ENCODE measurements around the gene TMPRSS6.

TMPRSS6 gene

DNA sequence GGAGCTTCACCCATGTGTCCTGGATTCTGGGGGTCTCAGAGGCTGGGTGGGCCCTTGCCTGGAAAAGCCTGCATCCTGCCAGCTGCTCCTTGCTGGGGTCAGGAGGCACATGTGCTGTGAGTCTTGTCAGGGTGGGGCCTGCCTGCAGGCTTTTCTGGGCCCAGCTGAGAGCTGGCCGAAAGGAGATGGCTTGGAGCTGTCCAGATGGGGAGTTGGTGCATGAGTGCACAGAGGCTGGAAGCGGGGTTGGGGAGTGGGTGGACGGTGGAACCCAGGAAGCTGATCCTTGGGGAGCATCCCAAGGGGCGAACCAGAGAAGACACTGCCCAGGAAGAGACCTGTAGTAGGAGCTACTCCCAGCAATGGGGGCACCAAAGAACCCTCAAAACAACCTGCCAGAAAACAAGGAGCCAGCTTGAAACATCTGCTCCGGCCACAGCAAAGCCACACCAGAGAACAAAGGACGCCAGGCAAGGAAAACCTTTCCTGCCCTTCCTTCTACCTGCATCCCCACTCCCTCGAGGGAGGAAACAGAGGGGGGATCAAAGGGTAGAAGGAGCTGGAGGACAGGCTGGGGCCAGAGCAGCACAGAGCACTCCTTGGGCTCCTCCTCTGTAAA lies 66.2 kb downstream of the TMPRSS6 start:
- Mint-ChIP-seq H3K27ac (no peak overlapping the region), H3K36me3 (ENCODE audit: low read depth) (no peaks in the 10 kb centered on the region), H3K9me3 (no peaks in the 10 kb centered on the region), H3K4me1 (ENCODE audit: low read depth) (peaks cover 26% of the 10 kb centered on the region), H3K27me3 (ENCODE audit: low read depth) (peaks cover 3% of the 10 kb centered on the region), H3K4me3 (no peak overlapping the region)

DNA sequence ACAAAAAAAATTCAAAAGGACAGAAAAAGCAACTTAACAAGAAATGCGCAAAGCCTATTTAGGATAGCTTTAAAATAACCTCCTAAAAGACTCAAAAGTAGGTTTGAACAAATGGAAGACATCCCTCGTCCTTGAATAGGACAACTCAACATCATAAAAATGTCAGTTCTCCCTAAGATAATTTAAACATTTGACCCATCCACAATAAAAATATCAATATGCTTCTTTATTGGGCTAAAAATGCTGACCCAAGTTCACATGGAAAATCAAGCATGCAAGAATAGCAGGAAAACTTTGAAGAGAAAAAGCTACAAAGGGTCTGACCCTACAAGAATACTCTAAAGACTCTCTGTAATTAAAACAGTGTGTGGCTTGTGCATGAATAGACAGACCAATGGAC lies 70.0 kb downstream of the TMPRSS6 start:
- Mint-ChIP-seq H3K4me1 (ENCODE audit: low read depth) (peaks cover 18% of the 10 kb centered on the region), H3K27me3 (ENCODE audit: low read depth) (peaks cover 12% of the 10 kb centered on the region), H3K36me3 (ENCODE audit: low read depth) (no peaks in the 10 kb centered on the region), H3K27ac (no peak overlapping the region), H3K9me3 (no peaks in the 10 kb centered on the region), H3K4me3 (no peak overlapping the region)

GRCh38 chr22:37037669-37038068 lies 71.8 kb downstream of the TMPRSS6 start:
- Mint-ChIP-seq H3K36me3 (ENCODE audit: low read depth) (no peaks in the 10 kb centered on the region), H3K27ac (no peak overlapping the region), H3K4me1 (ENCODE audit: low read depth) (peaks cover 12% of the 10 kb centered on the region), H3K4me3 (no peak overlapping the region), H3K27me3 (ENCODE audit: low read depth) (peaks cover 12% of the 10 kb centered on the region), H3K9me3 (no peaks in the 10 kb centered on the region)

- Mint-ChIP-seq H3K36me3 (ENCODE audit: low read depth) (no peaks in the 10 kb centered on the region), H3K4me3 (no peak overlapping the region), H3K4me1 (ENCODE audit: low read depth) (peaks cover 12% of the 10 kb centered on the region), H3K9me3 (no peaks in the 10 kb centered on the region), H3K27me3 (ENCODE audit: low read depth) (peaks cover 12% of the 10 kb centered on the region), H3K27ac (no peak overlapping the region)
These were observed 72.7 kb downstream of the TMPRSS6 start for GRCh38 chr22:37036655-37037377.

- no peak overlapping the region for H3K4me3 Mint-ChIP-seq
- H3K27ac Mint-ChIP-seq: no peak overlapping the region
- peaks cover 9% of the 10 kb centered on the region for H3K27me3 Mint-ChIP-seq (ENCODE audit: low read depth)
- H3K36me3 Mint-ChIP-seq (ENCODE audit: low read depth): no peaks in the 10 kb centered on the region
- H3K4me1 Mint-ChIP-seq (ENCODE audit: low read depth): no peaks in the 10 kb centered on the region
- H3K9me3 Mint-ChIP-seq: no peaks in the 10 kb centered on the region
These were observed 75.7 kb downstream of the TMPRSS6 start for GRCh38 chr22:37033605-37034430.

DNA sequence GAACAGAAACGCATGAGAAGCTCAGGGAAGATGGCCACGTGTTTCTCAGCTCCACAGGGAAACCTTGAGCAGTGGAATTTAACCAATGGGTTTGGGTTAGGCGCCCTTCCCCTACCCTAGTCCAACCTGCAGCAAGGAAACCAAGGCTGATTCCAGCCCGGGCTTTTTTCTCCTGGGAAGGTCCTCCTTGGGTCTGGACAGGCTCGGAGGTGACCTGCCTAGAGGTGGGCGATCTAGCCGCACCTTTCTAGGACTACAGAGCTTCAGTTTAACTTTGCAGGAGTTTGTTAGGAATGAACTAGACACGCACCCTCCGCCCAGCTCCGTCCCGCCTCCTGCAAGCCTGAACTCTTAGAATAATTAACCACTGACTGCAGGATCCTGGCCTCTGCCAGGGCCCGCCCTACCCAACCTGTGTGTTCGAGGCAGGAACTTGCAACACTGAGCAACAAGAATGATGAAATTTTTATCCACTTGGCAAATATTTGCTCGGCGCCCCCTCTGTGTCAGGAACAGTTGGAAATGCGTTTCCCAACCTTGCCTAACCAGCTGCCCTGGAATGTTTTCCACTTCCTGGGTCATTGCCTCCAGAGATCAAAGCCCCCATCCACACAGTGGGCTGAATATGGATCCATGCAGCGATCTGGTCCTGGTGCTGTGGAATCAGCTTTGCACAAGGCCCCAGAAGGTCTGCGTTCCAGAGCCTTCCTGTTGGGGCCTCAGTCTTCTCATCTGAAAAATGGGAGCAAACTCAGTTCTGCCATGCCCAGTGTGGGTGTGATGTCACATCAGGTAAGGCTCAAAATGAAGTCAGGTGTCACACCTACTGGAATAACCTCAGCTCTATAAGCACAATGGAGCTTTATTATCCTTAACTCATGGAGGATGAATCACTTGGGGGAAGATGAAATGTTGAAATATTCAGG lies 76.7 kb downstream of the TMPRSS6 start:
- H3K27ac Mint-ChIP-seq: no peak overlapping the region

GRCh38 chr22:37032134-37032534 lies 77.4 kb downstream of the TMPRSS6 start:
- no peak overlapping the region for H3K4me3 Mint-ChIP-seq
- peaks cover 9% of the 10 kb centered on the region for H3K27me3 Mint-ChIP-seq (ENCODE audit: low read depth)
- no peaks in the 10 kb centered on the region for H3K36me3 Mint-ChIP-seq (ENCODE audit: low read depth)
- no peaks in the 10 kb centered on the region for H3K4me1 Mint-ChIP-seq (ENCODE audit: low read depth)
- no peaks in the 10 kb centered on the region for H3K9me3 Mint-ChIP-seq
- no peak overlapping the region for H3K27ac Mint-ChIP-seq

More for the DNA sequence above, 76.7 kb downstream of the TMPRSS6 start:
- Mint-ChIP-seq H3K9me3 (no peaks in the 10 kb centered on the region), H3K4me3 (no peak overlapping the region), H3K36me3 (ENCODE audit: low read depth) (no peaks in the 10 kb centered on the region), H3K27me3 (ENCODE audit: low read depth) (peaks cover 9% of the 10 kb centered on the region), H3K4me1 (ENCODE audit: low read depth) (no peaks in the 10 kb centered on the region)

DNA sequence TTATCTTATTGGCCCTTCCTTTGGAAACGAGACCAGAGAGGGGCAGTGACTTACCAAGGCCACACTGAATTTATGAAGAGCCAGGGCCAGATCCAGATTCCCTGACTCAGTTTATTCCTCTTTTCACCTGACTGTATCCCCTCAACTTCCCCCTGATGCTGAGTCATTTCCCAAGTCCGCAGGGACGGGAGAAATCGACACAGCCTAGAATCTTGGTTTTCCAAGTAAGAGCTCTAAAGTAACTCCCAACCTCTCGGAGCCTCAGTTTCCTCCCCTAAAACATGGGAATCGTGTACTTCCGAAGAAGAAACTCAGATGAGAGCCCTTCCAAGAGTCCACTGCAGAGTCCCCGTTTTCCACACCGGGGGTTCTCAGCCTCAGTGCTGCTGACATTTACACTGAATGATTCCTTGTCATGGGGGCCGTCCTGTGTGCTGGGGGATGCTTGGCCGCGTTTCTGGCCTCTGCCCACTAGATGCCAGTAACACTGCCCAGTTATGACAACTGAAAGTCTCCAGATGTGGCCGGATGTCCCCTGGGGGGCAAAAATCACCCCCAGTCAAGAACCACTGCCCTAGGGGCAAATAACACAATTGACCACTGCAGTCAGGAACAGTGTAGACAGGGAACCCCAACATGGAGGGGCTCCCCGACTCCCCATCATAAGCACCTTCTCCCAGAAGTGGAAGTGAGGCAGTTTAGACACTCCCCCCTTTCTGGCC lies 78.8 kb downstream of the TMPRSS6 start:
- Mint-ChIP-seq H3K9me3 (no peaks in the 10 kb centered on the region), H3K4me1 (ENCODE audit: low read depth) (no peaks in the 10 kb centered on the region), H3K4me3 (no peak overlapping the region), H3K27me3 (ENCODE audit: low read depth) (peaks cover 9% of the 10 kb centered on the region), H3K36me3 (ENCODE audit: low read depth) (no peaks in the 10 kb centered on the region), H3K27ac (no peak overlapping the region)

GRCh38 chr22:37028692-37029674 lies 80.5 kb downstream of the TMPRSS6 start:
- Mint-ChIP-seq H3K27me3 (ENCODE audit: low read depth) (no peaks in the 10 kb centered on the region), H3K36me3 (ENCODE audit: low read depth) (peaks cover 5% of the 10 kb centered on the region), H3K9me3 (no peaks in the 10 kb centered on the region), H3K4me1 (ENCODE audit: low read depth) (peaks cover 4% of the 10 kb centered on the region), H3K27ac (no peak overlapping the region), H3K4me3 (no peak overlapping the region)

GRCh38 chr22:37027556-37027955 lies 82.0 kb downstream of the TMPRSS6 start:
- H3K27ac Mint-ChIP-seq: no peak overlapping the region

GRCh38 chr22:37026325-37026724 lies 83.2 kb downstream of the TMPRSS6 start:
- no peaks in the 10 kb centered on the region for H3K27me3 Mint-ChIP-seq (ENCODE audit: low read depth)
- H3K9me3 Mint-ChIP-seq: no peaks in the 10 kb centered on the region
- H3K36me3 Mint-ChIP-seq (ENCODE audit: low read depth): peaks cover 5% of the 10 kb centered on the region
- peaks cover 10% of the 10 kb centered on the region for H3K4me1 Mint-ChIP-seq (ENCODE audit: low read depth)
- H3K27ac Mint-ChIP-seq: no peak overlapping the region
- no peak overlapping the region for H3K4me3 Mint-ChIP-seq

More at GRCh38 chr22:37027556-37027955, 82.0 kb downstream of the TMPRSS6 start:
- Mint-ChIP-seq H3K36me3 (ENCODE audit: low read depth) (peaks cover 5% of the 10 kb centered on the region), H3K4me1 (ENCODE audit: low read depth) (peaks cover 4% of the 10 kb centered on the region), H3K27me3 (ENCODE audit: low read depth) (no peaks in the 10 kb centered on the region), H3K4me3 (no peak overlapping the region), H3K9me3 (no peaks in the 10 kb centered on the region)

DNA sequence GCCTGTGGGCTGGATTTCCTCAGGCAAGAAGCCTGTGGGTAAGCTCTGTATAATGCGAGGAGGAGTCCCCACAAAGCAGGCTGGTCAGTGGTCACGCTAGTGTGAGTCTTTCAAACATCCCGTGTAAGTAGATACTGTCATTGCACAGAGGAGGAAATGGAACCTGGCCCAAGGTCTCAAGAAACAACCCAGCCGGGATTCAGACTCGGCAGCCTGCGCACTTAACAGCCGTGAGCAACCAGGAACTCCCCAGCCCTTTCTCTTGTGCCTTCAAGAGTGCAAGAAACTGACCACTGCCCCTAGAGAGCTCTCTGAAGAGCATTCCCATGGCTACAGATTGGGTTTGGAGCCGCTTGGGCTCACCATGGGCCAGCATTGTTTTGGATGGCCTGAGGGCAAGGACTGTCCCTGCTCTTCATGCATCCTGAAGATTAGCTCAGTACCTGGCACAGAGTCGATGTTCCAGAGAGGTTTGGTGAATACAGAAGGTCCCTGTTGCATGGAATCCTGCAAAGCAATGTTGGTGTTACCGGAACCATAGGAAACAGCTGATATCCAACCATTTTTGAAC lies 83.9 kb downstream of the TMPRSS6 start:
- Mint-ChIP-seq H3K4me3 (no peak overlapping the region), H3K4me1 (ENCODE audit: low read depth) (peaks cover 13% of the 10 kb centered on the region), H3K36me3 (ENCODE audit: low read depth) (peaks cover 5% of the 10 kb centered on the region), H3K27ac (no peak overlapping the region), H3K27me3 (ENCODE audit: low read depth) (no peaks in the 10 kb centered on the region), H3K9me3 (no peaks in the 10 kb centered on the region)
